Activated CD4-positive, alpha-beta T cell treated with anti-CD3 and anti-CD28 coated beads for 36 hours (primary cell): ENCODE measurements around the gene RAB36. TPM values are rescaled to one million over a fixed set of nuclear protein-coding genes. Genes with fewer than 3 reads are reported as not detected.

Experiments used
- ATAC-seq: fragments of 200-7000 bp; cut with Tn5 transposase; one replicate; pipeline ENCODE4 v1.10.0; 2021; ENCODE audit warnings: mild to moderate bottlenecking, moderate library complexity
- CTCF ChIA-PET: fragments of 350-600 bp; sonication (Branson Sonifier 250); formaldehyde crosslinking; loops from one replicate; lab custom pipeline; 2021; ENCODE audit warnings: antibody characterized with exemption; lab: Charles Lee
- POLR2A ChIA-PET: fragments of 350-600 bp; sonication (Branson Sonifier 250); formaldehyde crosslinking; loops from one replicate; lab custom pipeline; 2021; ENCODE audit warnings: antibody characterized with exemption, inconsistent platforms; lab: Charles Lee
- DNase-seq: peaks from one replicate; pipeline ENCODE4 v3.0.0-alpha.2; 2020
- H3K27ac Mint-ChIP-seq: one replicate; pipeline ENCODE4 v1.8.0; 2021; ENCODE audit warnings: mixed read lengths
- H3K27me3 Mint-ChIP-seq: one replicate; pipeline ENCODE4 v1.8.0; 2021; ENCODE audit warnings: mixed read lengths
- H3K36me3 Mint-ChIP-seq: one replicate; pipeline ENCODE4 v1.8.0; 2021; ENCODE audit warnings: low read depth, mixed read lengths
- H3K4me1 Mint-ChIP-seq: one replicate; pipeline ENCODE4 v1.8.0; 2021; ENCODE audit warnings: mixed read lengths
- H3K4me3 Mint-ChIP-seq: one replicate; pipeline ENCODE4 v1.8.0; 2021; ENCODE audit warnings: mild to moderate bottlenecking, moderate library complexity, mixed read lengths
- H3K9me3 Mint-ChIP-seq: one replicate; pipeline ENCODE4 v1.8.0; 2021; ENCODE audit warnings: low read depth, mixed read lengths
- intact Hi-C, 2 experiments: fragments of 100-400 bp; cut with DNase I in 1 of 2; cut with micrococcal nuclease in 1 of 2; formaldehyde crosslinking; loops; one replicate each; pipeline versions ENCODE4 v1.14.2 to v1.15.1; 2022 to 2024; cut with DNase I, micrococcal nuclease
- total RNA-seq, 2 experiments: library from RNA; stranded (reverse); gene quantifications; one replicate each; pipeline ENCODE4 v1.2.3, GENCODE V29; 2021

Gene RAB36
- total RNA-seq, 2 experiments from 2014 or later, result 0.35 to 0.50 TPM

GRCh38 chr22:23192133-23192532 is 46.9 kb downstream of the RAB36 start:
- no peak overlapping the region for H3K27ac Mint-ChIP-seq

GRCh38 chr22:23192558-23192957 is 47.3 kb downstream of the RAB36 start:
- no peak overlapping the region for H3K27ac Mint-ChIP-seq

More at GRCh38 chr22:23192133-23192532, 46.9 kb downstream of the RAB36 start:
- Mint-ChIP-seq H3K4me1 (peaks cover 28% of the 10 kb centered on the region), H3K36me3 (peaks cover 18% of the 10 kb centered on the region), H3K27me3 (no peaks in the 10 kb centered on the region), H3K4me3 (no peak overlapping the region), H3K9me3 (no peaks in the 10 kb centered on the region)
- CTCF ChIA-PET, result interaction anchor here (0.7 kb wide), 1 partner anchor 901 kb away, joined by 3 read pairs; no protein-coding TSS in a partner anchor
- no peak for ATAC-seq
- POLR2A ChIA-PET, result no interaction called here
- intact Hi-C loops, result no loop called here
- no peak for DNase-seq

DNA sequence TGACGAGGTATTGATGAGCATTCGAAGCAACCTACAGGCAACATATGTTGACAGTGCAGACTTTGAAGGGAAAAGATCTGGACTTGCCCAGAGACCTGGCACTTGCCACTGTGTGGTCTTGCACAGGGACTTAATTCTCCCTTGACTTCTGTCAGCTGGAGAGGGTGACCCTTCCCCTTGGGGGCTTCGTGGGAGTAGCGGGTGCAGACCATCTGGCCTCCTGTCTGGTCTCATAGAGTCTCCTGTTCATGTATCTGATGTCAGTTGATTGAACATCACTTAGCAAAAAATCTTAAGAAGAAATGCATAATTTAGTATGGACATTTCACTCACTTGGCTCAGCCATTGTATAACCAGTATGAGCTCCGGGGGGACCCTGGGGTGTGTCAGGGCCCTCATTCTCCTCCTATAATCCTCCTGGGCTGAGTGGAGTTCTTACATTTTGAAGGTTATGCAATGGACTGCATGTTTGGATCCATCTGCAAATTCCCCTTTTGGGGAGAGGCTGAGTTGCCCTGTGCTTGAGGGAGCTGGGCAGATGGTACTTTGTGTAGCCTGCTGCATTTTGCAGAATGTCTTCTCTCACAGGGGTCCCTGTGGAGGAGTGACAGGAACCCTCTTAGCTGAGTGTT is 48.0 kb downstream of the RAB36 start:
- Mint-ChIP-seq H3K9me3 (no peaks in the 10 kb centered on the region), H3K27me3 (no peaks in the 10 kb centered on the region), H3K4me3 (no peak overlapping the region)

More at GRCh38 chr22:23192558-23192957, 47.3 kb downstream of the RAB36 start:
- ATAC-seq (no peak), DNase-seq (no peak)
- POLR2A ChIA-PET, result no interaction called here
- H3K4me3 Mint-ChIP-seq, result no peak overlapping the region
- peaks cover 17% of the 10 kb centered on the region for H3K36me3 Mint-ChIP-seq
- intact Hi-C loops, result no loop called here
- H3K9me3 Mint-ChIP-seq, result no peaks in the 10 kb centered on the region
- peaks cover 27% of the 10 kb centered on the region for H3K4me1 Mint-ChIP-seq
- no peaks in the 10 kb centered on the region for H3K27me3 Mint-ChIP-seq
- CTCF ChIA-PET, result interaction anchor here (0.7 kb wide), 1 partner anchor 901 kb away, joined by 3 read pairs; no protein-coding TSS in a partner anchor

GRCh38 chr22:23193882-23194281 is 48.6 kb downstream of the RAB36 start:
- DNase-seq (no peak), ATAC-seq (no peak)
- Mint-ChIP-seq H3K36me3 (peaks cover 14% of the 10 kb centered on the region), H3K27ac (no peak overlapping the region), H3K9me3 (no peaks in the 10 kb centered on the region), H3K4me1 (peaks cover 23% of the 10 kb centered on the region), H3K4me3 (no peak overlapping the region), H3K27me3 (no peaks in the 10 kb centered on the region)
- ChIA-PET POLR2A (interaction anchor here (0.9 kb wide), 1 partner anchor 49 kb away, joined by 3 read pairs; no protein-coding TSS in a partner anchor), CTCF (interaction anchor here (0.6 kb wide), 1 partner anchor 53 kb away, joined by 3 read pairs; no protein-coding TSS in a partner anchor)
- intact Hi-C loops, result no loop called here

More for the DNA sequence above, 48.0 kb downstream of the RAB36 start:
- DNase-seq (no peak), ATAC-seq (no peak)
- peak overlapping the region; percentile 4 for H3K27ac Mint-ChIP-seq
- intact Hi-C loops, result no loop called here
- peaks cover 20% of the 10 kb centered on the region for H3K4me1 Mint-ChIP-seq
- ChIA-PET POLR2A (interaction anchor here (0.9 kb wide), 1 partner anchor 50 kb away, joined by 3 read pairs; no protein-coding TSS in a partner anchor), CTCF (interaction anchor here (0.6 kb wide), 1 partner anchor 88 kb away, joined by 3 read pairs; no protein-coding TSS in a partner anchor)
- H3K36me3 Mint-ChIP-seq, result peaks cover 12% of the 10 kb centered on the region

- Mint-ChIP-seq H3K27me3 (no peaks in the 10 kb centered on the region), H3K27ac (peak overlapping the region; percentile 24), H3K4me3 (no peak overlapping the region), H3K4me1 (peaks cover 30% of the 10 kb centered on the region), H3K9me3 (no peaks in the 10 kb centered on the region), H3K36me3 (peaks cover 7% of the 10 kb centered on the region)
- POLR2A ChIA-PET, result interaction anchor here (0.6 kb wide), 1 partner anchor 9 kb away, joined by 4 read pairs; no protein-coding TSS in a partner anchor
- CTCF ChIA-PET, result no interaction called here
- intact Hi-C loops, result loop anchor here in 1 of 2 experiments (5.0 kb wide), 1 partner anchor 76 kb away; no protein-coding TSS in a partner anchor
- ATAC-seq (no peak), DNase-seq (no peak)
These were observed 50.9 kb downstream of the RAB36 start for GRCh38 chr22:23196165-23196564.

- peaks cover 6% of the 10 kb centered on the region for H3K36me3 Mint-ChIP-seq
- no peaks in the 10 kb centered on the region for H3K9me3 Mint-ChIP-seq
- CTCF ChIA-PET, result interaction anchor here (0.9 kb wide), 1 partner anchor 21 kb away, joined by 3 read pairs; no protein-coding TSS in a partner anchor
- POLR2A ChIA-PET, result no interaction called here
- H3K27me3 Mint-ChIP-seq, result no peaks in the 10 kb centered on the region
- ATAC-seq, result no peak
- peaks cover 32% of the 10 kb centered on the region for H3K4me1 Mint-ChIP-seq
- no peak overlapping the region for H3K27ac Mint-ChIP-seq
- intact Hi-C loops, result loop anchor here in 1 of 2 experiments (5.0 kb wide), 1 partner anchor 74 kb away; no protein-coding TSS in a partner anchor
- no peak for DNase-seq
- no peak overlapping the region for H3K4me3 Mint-ChIP-seq
These were observed 52.6 kb downstream of the RAB36 start for GRCh38 chr22:23197836-23198235.

DNA sequence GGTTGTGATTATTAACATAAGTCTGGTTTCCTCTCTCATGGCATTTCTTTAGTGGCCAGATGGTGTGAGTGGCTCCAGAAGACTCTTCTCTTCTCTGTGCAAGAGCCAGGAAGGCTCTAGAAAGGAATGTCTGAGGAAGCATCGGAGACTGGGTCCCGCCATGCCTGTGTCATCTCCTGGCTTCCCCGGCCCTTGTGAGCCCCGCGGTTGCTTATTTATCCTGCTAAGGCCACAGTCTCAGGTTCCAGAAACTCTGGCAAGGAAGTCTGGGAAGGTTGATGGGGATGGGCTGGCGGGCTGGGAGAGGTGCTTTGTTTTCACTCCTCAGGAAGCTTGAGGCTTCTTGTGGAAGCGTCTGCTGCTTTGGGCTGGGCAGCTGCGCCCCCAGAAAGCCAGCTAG is 53.9 kb downstream of the RAB36 start:
- no peak for DNase-seq
- no peak for ATAC-seq
- Mint-ChIP-seq H3K4me1 (peaks cover 34% of the 10 kb centered on the region), H3K27me3 (no peaks in the 10 kb centered on the region), H3K4me3 (no peak overlapping the region), H3K9me3 (no peaks in the 10 kb centered on the region), H3K36me3 (peaks cover 9% of the 10 kb centered on the region), H3K27ac (no peak overlapping the region)
- POLR2A ChIA-PET, result no interaction called here
- CTCF ChIA-PET, result no interaction called here
- intact Hi-C loops, result loop anchor here in 1 of 2 experiments (5.0 kb wide), 1 partner anchor 73 kb away; no protein-coding TSS in a partner anchor

DNA sequence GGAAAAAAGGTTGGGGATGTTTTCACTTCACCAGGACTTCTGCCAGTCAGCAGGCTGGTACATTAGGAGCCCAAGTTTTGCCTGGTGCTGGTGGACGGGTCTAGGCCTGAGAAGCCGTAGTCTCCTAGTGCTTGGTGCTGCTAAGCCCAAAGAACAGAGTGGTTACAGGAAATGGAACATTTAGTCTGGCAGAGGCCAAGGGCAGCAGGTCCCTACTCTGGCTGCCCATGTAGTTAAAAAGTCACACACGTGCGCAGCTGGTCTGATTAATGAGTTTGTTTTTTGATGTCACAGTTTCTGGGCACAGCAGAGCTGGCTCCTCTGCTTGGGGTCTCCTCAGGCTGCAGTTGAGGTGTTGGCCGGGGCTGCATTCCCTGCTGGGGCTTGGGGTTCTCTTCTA is 55.6 kb downstream of the RAB36 start:
- intact Hi-C loops, result no loop called here
- Mint-ChIP-seq H3K27ac (peak overlapping the region; percentile 31), H3K27me3 (no peaks in the 10 kb centered on the region), H3K4me3 (no peak overlapping the region), H3K36me3 (peaks cover 9% of the 10 kb centered on the region), H3K4me1 (peaks cover 36% of the 10 kb centered on the region), H3K9me3 (no peaks in the 10 kb centered on the region)
- POLR2A ChIA-PET, result no interaction called here
- ATAC-seq (no peak), DNase-seq (no peak)
- CTCF ChIA-PET, result interaction anchor here (1.5 kb wide), 1 partner anchor 81 kb away, joined by 3 read pairs; no protein-coding TSS in a partner anchor

DNA sequence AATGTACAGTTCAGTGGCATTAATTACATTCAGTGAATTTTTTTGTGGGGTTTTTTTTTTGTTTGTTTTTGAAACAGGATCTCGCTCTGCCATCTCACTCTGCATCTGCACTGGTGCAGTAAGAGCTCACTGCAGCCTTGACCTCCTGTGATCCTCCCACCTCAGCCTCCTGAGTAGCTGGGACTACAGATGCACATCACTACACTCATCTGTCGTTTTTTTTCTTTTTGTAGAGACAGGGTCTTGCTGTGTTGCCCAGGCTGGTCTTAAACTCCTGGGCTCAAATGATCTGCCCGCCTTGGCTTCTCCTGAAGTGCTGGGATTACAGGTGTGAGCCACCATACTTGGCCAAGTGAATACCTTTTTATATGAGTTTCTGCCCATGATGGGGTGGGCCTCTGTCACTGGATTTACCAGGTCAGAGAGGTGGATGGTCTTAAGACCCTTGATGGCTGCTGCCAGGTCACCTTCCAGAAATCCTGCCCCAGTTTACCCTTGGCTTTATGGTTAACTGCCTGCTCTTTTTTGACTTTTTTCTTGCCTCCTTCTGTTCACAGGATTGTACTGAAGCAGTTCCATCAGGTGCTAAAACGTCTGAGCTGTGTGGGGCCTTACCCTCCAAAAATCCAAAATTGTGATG is 57.7 kb downstream of the RAB36 start:
- intact Hi-C loops, result no loop called here
- Mint-ChIP-seq H3K36me3 (peaks cover 13% of the 10 kb centered on the region), H3K4me1 (peaks cover 31% of the 10 kb centered on the region), H3K9me3 (no peaks in the 10 kb centered on the region), H3K27ac (no peak overlapping the region), H3K27me3 (no peaks in the 10 kb centered on the region), H3K4me3 (no peak overlapping the region)
- ChIA-PET POLR2A (no interaction called here), CTCF (interaction anchor here (0.7 to 1.2 kb wide), 3 partner anchors 24 to 120 kb away, joined by 3 to 5 read pairs (median 3); no protein-coding TSS in a partner anchor)
- ATAC-seq, result no peak
- DNase-seq, result no peak

- peaks cover 13% of the 10 kb centered on the region for H3K36me3 Mint-ChIP-seq
- DNase-seq (no peak), ATAC-seq (no peak)
- H3K27me3 Mint-ChIP-seq, result no peaks in the 10 kb centered on the region
- H3K4me3 Mint-ChIP-seq, result no peak overlapping the region
- ChIA-PET CTCF (interaction anchor here (0.8 to 1.1 kb wide), 2 partner anchors 23 to 78 kb away, joined by 3 read pairs; partner anchors contain the start of gene BCR), POLR2A (no interaction called here)
- no peaks in the 10 kb centered on the region for H3K9me3 Mint-ChIP-seq
- no peak overlapping the region for H3K27ac Mint-ChIP-seq
- peaks cover 27% of the 10 kb centered on the region for H3K4me1 Mint-ChIP-seq
- intact Hi-C loops, result no loop called here
These were observed 58.3 kb downstream of the RAB36 start for GRCh38 chr22:23203452-23204124.

- H3K4me3 Mint-ChIP-seq, result no peak overlapping the region
- no peaks in the 10 kb centered on the region for H3K27me3 Mint-ChIP-seq
- peaks cover 15% of the 10 kb centered on the region for H3K36me3 Mint-ChIP-seq
- H3K4me1 Mint-ChIP-seq, result peaks cover 26% of the 10 kb centered on the region
- H3K9me3 Mint-ChIP-seq, result no peaks in the 10 kb centered on the region
- ATAC-seq (no peak), DNase-seq (no peak)
- intact Hi-C loops, result no loop called here
- ChIA-PET CTCF (interaction anchor here (1.1 kb wide), 1 partner anchor 23 kb away, joined by 3 read pairs; the partner anchor contains the start of gene BCR), POLR2A (no interaction called here)
- no peak overlapping the region for H3K27ac Mint-ChIP-seq
These were observed 58.8 kb downstream of the RAB36 start for GRCh38 chr22:23204125-23204488.
